Left renal cortex interstitium (tissue), 4 donors: Measurements from ENCODE around the gene PLPPR2. TPM values are rescaled to one million over a fixed set of nuclear protein-coding genes. Genes with fewer than 3 reads are reported as not detected.
"Not testable (repeated sequence)": the region's sequence is repeated elsewhere in the genome, so short reads cannot be mapped to it uniquely, and the experiment has no call there.

ENCODE experiments used
- DNase-seq, 4 donors: peaks; one replicate each; pipeline ENCODE4 v3.0.0-alpha.2; 2013; ENCODE audit warnings: low read depth in 4 of 4, low spot score in 2 of 4, missing footprints in 1 of 4
- polyA plus RNA-seq, 4 donors: library from polyadenylated mRNA; unstranded; fragments of 120-200 nt; gene quantifications; one replicate each; pipeline ENCODE4 v1.2.1, GENCODE V29; 2013; ENCODE audit not compliant: insufficient read length in 4 of 4

PLPPR2 gene
- polyA plus RNA-seq, 4 donors: 10.2 to 21.2 (median 17.8) TPM

DNA sequence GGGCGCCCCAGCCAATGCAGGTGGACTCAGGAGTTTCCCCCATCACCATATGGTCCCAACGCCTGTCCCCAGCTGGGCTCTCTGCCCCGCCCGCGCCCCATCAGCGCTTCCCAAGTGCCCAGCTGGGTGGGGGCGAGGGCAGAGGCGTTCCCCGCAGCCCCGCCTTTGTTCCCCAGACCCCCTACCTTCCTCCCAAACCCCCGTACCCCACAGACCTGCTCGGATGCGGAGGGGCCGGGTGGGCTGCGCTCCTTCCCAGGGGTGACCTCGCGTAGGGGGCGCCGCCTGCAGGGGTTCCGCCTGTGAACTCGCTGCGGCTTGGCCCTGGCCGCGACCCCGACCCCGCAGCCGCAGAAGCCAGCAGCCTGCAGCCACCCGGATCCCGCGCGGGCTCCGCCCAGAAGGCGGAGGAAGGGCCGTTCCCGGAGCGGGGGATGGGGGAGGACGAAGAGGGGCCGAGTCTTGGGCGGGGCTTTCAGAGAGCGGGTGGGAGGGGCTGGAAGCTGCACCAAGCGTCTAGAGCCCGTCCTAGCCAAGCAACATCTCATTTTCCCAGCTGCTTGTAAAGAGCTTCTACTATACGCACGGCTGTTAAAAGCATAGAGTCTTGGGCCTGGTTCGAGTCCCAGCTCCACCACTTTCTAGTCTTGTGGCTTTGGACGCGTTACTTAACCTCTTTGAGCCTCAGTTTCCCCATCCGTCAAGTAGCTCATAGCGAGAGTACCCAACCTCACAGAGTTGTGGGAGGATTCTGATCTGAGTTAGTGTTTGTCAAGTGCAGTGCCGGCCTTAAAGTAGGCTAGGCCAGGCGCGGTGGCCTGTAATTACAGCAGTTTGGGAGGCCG lies 15.8 kb upstream of the PLPPR2 start, which contains the start of gene RAB3D:
TSS of gene RAB3D (minus strand) at position 404 of the 845 bp plus-strand sequence. CDS start 2,258 bp downstream, outside the sequence.
- DNase-seq: peak in 3 of 4 donors; percentile 74 to 88 (median 83)

DNA sequence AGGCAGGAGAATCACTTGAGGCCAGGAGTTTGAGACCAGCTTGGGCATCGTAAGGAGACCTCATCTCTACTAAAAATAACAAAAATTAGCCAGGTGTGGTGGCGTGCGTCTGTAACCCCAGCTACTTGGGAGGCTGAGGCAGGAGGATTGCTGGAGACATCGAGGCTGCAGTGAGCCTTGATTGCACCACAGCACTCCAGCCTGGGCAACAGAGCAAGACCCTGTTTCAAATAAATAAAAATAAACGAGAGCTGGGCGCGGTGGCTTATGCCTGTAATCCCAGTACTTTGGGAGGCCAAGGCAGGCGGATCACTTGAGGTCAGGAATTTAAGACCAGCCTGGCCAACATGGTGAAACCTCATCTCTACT lies 15.1 kb upstream of the PLPPR2 start:
- DNase-seq: not testable (repeated sequence)

DNA sequence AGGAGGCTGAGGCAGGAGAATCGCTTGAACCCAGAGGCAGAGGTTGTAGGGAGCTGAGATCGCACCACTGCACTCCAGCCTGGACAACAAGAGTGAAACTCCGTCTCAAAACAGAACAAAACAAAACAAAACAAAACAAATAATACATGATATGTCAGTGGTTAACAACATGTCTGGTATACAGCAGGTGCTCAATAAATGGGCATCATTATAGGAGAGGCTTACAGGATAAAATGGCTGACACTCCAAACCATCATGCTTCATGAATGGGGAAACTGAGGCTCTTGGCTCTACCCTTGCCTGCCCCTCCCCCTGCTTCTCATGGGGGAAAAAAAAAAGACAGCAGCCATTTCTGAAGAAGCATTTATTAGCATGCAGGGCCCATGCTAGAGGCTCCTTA lies 12.8 kb upstream of the PLPPR2 start:
- no peak for DNase-seq

DNA sequence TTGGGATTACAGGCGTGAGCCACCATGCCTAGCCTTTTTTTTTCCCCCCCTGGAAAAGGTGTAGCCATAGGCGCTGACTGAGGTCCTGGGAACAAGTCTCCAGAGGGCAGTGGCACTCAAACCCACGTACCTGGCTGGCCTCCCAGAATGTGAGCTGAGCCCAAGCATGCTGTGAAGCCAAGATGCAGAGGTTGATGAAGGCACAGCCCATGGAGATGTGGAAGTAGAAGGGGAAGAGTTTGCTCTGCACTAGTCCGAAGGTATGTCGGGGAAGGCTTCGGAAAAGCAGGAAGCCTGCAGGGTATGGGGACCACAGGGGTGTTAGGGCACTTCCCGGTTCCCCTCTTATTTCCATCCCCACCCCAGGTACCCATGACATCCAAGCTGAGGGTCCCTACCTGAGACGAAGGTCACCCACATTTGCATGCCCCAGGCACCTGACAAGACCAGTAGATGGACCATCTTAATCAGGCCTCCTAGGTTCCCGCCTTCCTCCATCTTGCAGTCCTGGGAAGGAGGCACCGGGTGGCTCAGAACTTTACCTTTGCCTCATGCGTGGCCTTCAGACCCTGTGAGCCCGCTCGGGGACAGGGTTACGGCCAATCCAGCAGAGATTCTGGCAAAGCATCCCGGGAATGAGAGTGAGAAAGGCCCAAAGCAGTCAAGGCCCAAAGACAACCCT lies 10.0 kb upstream of the PLPPR2 start:
- no peak for DNase-seq

DNA sequence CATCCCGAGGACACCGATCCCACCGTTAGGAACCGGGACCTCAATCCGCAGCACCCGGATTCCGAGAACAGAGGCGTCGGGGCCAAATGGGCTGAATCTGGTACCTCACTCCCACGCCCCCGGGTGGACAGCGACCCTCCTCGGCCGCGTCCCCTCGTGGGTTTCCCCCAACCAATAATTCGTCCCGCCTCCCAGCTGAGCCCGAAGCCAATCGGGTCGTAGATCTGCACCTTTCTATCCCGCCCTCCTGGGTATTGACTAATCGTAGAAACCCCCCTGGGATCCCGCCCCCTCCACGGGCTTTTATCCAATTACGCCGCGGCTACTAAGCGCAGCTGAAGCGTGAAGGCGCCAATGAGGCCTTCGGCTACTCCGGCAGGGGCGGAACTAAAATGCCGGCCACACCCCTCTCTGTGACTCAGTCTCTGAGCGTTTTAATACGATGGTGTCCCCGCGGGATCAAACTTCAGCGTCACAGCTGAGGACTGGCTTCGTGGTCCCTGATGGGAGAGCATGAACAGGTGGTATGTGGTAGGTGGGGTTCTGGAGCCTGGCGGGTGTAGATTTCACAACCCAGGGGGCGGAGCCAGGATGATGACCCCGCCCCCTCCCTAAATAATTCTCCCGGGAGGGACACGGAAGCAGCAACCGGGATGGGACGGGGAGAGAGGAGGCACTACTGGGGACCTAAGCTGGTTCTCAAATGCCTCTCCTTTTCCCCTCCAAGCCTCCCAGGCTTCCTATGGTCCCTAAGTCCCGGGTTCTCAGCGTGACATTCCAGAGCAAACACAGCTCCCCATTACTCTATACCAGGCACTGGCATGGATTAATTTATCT lies 8.9 kb upstream of the PLPPR2 start, which contains the start of the genes CCDC159 and TMEM205:
TSS of gene CCDC159 (plus strand) at position 416 of the 837 bp plus-strand sequence. CDS start at position 504, 88 bp downstream.
TSS of gene TMEM205 (minus strand) at position 165 of the 837 bp plus-strand sequence. CDS start 649 bp downstream, outside the sequence.
- peak; percentile 94 to 99 (median 98) for DNase-seq

DNA sequence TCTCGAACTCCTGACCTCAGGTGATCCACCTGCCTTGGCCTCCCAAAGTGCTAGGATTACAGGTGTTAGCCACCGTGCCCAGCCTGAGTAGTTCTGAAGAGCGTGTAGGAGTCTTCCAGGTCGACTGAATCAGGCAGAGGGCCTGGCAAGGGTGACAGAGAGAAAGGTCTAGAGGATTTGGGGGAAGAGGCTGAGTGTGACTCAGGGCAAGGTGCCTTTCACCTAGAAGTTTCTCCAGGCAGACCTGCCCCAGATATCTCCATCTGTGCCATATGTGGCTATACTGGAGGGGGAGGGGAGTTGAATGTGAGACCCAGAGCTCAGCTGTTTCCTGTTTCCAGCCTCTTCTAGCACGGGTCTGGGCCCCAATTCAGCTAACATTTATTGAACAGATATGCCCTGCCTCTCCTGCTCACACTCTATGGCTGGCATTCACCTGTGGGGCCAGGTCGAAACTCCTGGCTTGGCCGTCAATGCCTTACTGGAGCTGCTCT lies 7.6 kb upstream of the PLPPR2 start:
- DNase-seq: no peak

DNA sequence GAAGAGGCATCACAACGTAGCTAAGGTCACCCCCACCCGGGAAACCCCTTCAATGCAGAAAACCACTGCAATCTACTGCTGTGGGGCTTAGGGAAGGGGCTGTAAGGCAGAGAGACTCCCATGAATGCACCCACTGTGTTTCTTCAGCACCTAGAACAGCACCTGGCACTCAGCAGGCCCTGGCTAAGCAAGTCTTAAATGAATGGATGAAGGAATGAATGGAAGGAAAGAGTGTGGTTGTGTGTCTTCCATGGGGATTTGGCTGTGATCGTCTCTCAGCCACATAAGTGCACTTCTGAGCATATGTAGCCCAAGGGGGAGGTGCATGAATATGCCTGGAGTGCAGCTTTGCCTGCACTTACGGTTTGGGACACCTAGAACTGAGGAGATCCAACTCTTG lies 6.1 kb upstream of the PLPPR2 start:
- DNase-seq: no peak

DNA sequence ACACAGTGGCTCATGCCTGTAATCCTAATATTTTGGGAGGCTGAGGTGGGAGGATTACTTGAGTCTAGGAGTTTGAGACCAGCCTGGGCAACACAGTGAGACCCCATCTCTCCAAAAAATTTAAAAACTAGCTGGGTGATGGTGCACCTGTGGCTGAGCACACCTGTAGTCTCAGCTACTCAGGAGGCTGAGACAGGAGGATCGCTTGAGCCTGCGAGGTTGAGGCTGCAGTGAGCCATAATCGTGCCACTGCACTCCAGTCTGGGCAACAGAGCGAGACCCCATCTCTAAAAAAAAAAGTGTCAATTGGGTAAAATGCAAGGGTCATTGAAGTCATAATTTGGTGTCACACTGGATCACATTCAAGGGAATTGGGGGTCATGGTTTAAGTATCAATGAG lies 1.1 kb upstream of the PLPPR2 start:
- DNase-seq: not testable (repeated sequence)

DNA sequence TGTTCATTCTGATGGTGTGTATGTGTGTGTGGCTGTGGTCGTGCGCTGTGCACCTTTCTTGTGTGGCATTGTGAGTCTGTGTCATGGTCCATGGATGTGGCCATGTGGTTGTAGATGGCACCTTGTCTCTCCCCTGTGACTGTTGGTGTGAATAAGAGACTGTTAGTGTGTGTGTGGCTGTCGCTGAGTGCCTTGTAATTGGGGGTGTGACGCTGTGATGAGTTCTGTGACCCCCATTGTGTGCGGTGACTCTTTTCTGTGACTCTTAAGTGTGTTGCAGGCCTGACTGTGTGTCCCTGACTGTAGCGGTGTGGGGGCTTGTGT lies 804 bp downstream of the PLPPR2 start:
- DNase-seq: no peak

DNA sequence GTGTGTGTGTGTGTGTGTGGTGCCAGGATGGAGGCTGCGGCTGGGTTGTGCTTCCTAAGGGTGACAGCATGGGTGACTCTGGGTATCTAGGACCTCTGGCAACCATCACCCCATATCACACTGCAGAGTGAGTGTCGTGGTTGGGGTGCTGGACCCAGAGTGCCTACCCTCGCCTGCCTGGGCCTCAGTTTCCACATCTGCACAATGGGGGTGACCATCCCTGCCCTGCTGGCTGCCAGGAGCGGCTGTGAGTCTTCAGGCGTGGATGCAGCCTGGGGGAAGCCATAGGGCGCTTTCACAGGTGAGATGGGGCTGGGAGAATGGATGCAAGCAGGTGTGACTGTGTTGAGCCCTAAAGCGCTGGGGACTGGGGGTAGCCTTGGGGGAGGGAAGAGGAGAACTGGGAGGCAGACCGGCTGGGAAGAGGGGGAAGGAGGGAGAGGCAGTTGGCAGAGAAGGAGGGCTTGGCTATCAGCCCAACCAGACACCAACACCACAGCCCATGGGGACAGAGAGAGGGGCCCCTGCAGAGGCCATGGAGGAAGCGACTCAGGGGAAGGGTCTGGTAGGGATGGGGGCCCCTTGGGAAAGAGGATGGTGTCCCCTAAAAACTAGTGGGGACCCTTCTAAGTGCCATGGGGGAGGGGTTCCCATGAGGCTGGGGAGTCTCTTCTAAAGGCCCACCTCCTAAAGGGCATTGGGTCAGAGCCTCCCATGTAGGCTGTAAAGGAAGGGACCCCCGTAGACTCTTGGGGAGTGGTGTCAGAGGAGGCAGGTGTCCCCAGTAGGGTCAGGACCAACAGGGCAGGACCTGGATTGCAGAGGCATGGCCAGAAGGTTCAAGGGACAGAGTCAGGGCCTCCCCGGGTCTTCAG lies 1.7 kb downstream of the PLPPR2 start:
- DNase-seq: no peak

DNA sequence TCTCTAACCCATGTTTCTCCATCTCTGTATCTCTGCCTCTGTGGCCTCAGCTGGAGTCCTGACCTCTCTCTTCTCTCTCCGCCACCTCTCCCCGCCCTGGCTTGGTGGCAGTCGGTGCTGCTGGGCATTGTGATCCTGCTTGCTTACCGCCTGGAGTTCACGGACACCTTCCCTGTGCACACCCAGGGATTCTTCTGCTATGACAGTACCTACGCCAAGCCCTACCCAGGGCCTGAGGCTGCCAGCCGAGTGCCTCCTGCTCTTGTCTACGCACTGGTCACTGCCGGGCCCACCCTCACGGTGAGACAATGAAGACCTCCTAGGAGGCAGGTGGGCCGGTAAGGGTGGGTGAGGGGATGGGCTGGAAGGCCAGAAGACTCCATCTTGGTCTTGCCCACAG lies 4.2 kb downstream of the PLPPR2 start:
- DNase-seq: no peak

DNA sequence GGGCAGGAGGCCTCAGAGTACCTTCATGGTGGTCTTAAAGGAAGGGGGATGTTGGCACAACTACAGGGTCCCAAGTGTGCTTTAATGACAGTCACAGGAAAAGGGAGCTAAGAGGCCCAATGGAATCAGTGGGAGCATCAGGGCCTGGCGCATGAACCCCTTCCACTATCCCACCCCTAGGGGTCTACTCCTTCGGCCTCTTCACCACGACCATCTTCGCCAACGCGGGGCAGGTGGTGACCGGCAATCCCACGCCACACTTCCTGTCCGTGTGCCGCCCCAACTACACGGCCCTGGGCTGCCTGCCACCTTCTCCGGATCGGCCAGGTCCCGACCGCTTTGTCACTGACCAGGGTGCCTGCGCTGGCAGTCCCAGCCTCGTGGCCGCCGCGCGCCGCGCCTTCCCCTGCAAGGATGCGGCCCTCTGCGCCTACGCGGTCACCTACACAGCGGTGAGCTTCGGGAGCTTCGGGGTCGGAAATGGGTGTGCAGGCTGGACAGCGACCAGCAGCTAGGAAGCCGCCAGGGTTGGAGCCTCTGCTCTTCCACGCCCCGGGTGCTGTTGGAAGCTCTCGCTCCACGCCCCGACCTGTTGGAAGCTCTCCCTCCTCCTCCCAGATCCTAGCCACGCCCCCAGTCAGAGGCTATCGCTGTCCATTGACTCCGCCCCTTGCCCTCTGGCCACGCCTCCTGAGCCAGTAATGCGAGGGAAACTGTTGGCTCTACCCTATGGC lies 6.0 kb downstream of the PLPPR2 start:
- DNase-seq: no peak

DNA sequence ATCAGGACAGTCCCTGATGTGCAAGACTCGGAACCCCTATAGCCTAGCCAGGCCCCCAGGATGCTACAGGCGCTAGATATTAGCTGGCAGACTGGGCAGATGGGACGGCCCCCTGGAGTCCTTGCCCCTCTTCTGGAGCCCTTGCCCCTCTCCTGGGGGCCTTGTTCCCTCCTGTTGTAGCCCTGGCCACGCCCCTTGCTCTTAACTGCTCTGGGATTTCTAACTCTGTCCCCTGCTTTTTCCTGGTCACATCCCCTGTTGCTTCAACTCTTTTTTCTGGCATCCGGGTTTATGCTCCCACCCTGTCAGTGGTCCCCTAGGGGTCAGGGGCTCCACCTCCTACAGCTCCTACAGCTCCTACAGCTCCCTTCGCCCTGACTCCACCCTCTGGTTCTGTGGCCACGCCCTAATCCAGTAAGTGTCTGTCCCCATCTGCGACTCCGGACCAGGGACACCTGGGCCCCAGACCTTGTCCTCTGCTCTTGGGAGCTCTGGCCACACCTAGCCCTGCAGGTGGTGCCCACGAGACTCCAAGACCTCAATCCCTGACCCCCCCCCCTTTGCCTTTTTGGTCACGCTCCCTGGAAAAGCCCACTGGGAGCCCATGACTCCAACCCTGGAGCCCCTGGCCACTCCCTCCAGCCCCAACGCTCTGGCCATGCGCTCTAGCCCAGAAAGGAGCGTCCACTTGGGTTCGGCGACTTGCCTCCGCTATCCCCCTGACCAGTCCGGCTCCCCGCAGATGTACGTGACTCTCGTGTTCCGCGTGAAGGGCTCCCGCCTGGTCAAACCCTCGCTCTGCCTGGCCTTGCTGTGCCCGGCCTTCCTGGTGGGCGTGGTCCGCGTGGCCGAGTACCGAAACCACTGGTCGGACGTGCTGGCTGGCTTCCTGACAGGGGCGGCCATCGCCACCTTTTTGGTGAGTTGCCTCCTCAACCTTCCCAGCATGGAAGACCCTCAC lies 6.8 kb downstream of the PLPPR2 start:
- DNase-seq: no peak

DNA sequence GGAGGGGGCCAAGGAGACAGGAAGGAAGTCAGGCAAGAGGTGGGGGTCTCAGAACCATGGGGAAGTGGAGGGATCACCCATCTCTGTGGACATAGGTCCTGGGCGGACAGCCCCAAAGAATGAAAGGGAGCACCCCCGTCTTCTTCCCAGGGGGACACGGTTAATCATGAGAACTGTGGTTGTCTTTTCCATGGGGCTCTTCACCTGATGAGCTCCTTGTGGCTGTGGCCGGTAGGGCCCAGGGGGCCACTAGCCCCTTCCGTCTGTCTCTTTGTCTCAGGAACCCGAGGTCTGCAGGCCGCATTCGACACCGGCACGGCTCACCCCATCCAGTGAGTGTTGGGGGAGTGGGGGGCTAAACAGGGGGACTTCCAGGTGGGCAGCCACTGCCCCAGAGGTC lies 8.6 kb downstream of the PLPPR2 start:
- DNase-seq: no peak

DNA sequence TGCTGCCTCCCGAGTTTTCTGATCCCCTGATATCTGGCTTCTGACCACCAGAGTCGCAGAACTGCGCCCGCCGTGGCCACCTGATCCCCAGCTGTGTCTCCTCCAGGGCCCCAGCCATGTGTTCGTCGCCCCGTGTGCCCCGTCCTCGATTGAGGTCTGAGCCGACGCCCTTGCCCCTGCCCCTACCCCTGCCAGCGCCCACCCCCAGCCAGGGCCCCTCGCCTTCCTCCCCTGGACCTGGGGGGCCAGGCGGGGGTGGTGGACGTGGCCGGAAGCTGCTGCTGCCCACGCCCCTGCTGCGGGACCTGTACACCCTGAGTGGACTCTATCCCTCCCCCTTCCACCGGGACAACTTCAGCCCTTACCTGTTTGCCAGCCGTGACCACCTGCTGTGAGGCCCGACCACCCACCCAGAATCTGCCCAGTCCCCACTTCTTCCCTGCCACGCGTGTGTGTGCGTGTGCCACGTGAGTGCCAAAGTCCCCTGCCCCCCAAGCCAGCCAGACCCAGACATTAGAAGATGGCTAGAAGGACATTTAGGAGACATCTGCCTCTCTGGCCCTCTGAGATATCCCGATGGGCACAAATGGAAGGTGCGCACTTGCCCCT lies 9.2 kb downstream of the PLPPR2 start:
- DNase-seq: no peak

DNA sequence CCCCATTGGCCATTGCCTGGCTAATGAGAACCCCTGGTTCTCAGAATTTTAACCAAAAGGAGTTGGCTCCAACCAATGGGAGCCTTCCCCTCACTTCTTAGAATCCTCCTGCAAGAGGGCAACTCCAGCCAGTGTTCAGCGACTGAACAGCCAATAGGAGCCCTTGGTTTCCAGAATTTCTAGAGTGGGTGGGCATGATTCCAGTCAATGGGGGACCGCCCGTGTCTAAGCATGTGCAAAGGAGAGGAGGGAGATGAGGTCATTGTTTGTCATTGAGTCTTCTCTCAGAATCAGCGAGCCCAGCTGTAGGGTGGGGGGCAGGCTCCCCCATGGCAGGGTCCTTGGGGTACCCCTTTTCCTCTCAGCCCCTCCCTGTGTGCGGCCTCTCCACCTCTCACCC lies 9.7 kb downstream of the PLPPR2 start:
- DNase-seq: no peak

DNA sequence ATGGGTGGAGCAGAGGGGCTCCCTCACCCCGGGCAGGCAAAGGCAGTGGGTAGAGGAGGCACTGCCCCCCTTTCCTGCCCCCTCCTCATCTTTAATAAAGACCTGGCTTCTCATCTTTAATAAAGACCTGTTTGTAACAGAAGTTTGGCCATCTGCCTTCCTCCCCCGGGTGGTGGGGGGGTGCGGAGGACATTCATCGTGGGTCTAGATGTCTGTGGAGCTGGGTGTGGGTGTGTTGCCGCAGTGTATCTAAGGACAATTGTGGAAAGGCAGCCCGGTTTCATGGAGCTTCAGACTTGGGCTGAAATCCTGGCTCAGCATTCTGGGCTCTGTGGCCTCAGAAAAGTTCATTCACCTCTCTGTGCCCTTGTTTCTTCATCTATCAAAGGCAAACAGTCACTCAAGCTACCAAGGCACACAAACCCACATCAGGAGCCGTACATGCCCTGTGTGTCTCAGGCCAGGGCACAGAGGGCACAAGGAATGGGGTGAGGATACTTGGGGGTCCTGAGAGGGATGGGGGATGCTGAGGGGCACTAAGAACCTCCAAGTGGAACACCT lies 10.4 kb downstream of the PLPPR2 start:
- DNase-seq: no peak
